Stimulated activated CD4-positive, alpha-beta T cell treated with anti-CD3 and anti-CD28 coated beads, Interleukin-4, amount 100 ng/mL, for 1 hour (primary cell): ENCODE data around the gene ATG4D.
"Not testable (repeated sequence)": the region's sequence is repeated elsewhere in the genome, so short reads cannot be mapped to it uniquely, and the experiment has no call there.

Experiments used
- DNase-seq: peaks from one replicate; pipeline ENCODE4 v3.0.0-alpha.2; 2020

The ATG4D gene

DNA sequence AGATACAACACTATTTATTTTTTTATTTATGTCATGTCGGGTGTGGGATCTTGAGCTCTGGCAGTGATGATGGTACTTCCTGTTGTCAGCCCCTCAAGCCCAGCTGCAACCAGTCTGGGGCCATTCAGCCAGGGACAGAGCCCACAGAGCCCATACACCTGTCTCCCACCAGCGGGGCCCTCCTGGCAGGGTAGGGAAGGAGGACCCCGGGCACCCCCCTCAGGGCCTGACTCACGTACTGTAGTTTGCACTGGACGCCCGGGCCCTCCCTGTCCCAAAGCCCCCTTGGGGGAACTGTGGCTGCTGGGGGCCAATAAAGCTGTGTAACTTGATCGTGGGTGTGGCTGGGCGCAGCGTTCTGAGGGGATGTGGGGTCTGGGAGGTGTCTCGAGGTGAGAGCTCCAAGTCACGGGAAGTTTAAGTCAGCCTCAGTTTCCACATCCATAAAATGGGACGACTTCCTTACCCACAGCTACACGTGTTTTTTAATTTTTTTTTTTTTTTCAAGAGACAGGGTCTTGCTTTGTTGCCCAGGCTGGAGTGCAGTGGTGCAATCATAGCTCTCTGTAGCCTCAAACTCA is 9.5 kb downstream of the ATG4D start:
- DNase-seq: no peak

DNA sequence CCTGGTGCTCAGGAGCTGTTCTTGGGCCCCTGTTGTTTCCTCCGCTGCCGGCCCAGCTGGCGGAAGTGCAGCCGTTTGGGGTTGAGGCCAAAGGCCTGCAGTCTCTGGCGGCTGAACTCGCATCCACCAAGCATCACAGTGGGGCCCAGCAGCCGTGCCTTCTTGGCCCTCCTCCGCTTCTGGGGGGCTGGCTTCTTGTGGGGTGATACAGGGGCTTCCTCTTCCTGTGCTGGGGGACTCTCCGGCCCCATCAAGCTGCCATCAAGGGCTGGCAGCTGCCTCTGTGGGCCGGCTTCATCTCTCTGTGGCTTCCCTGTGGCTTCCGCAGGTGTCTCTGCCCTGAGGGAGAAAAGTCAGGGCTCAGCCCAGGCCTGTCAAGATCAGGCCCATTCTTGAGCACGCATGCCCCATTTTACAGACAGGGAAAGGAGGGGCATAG is 10.3 kb downstream of the ATG4D start:
- peak; percentile 22 for DNase-seq

DNA sequence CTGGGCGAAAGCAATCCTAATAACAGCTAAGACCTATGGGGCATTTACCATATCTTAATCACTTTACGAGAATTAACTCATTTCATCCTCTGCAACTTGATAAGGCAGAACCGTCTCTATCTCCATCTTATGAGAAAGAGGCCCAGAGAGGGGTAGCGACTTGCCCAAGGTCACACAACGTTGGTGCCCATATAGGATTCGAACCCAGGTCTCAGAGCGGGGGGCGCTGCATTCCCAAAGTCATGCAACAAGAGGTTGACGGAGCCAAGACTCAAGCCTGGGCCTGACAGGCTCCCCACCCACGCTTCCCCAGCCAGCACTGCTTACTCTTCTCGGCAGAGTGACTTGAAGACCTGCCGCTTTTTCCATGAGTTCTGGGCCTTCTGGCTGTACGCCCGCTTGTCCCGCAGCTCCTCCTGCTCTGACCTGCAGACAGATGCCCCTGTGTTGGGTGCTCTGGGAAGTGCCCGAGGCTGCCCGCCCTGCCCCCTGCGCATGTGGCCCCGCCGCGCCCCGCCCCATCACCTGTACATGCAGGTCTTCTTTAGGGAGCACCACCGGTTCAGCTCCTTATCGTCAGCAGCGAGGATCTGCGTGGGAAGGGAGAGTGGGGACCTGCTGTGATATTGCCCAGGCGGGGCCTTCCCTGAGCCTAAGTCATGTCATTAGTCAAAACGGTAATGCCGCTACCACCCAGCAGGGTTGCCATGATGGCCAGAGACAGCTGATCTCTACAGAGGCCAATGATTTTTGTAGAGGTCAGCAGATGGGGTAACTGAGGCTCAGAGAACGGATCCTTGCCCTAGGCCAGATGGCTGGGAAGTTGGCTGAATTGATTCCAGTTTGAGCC is 11.3 kb downstream of the ATG4D start:
- peak; percentile 19 for DNase-seq

DNA sequence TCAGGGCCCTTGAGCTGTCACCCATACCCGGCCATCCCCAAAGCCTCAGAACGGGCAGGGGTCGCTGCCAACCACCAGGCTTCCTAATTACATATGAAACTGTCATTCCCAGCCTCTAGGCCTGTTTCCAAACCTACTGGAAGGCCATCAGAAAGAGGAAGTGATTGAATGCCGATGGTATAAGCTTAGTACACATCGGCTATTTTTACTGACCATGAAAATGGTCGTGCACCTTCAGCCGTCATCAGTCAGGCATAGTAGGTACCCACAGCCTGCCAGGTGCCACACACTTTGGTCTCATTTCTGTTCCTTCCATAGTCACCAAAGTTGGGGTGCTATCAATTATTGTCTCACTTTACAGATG is 11.9 kb downstream of the ATG4D start:
- no peak for DNase-seq

DNA sequence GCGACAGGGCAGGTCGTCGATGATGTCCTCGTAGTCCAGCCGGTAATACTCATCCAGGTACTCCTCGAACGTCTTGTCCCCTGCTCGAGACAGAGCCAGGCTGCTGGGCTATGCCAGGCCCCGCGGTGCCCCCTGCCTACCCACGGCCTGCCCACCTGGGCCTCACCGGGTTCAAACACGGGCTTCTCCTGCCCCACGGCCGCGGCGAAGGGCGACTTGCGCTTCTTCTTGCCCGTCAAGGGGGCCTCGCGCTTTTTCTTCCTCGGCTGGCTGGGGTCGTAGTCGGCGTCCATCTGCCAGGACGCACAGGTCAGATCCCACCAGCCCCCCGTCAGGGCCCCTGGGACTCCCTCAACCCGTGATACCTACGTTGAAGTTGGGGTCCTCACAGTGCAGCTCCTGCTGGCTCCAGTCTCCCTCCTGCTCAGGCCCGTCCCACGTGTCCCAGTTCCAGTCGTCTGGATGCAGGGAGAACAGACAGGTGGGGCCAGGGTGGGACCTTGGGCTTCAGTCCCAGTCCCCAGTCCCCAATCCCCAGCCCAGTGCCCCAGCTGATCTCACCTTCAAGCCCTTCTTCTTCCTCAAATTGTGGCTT is 14.0 kb downstream of the ATG4D start:
- no peak for DNase-seq

DNA sequence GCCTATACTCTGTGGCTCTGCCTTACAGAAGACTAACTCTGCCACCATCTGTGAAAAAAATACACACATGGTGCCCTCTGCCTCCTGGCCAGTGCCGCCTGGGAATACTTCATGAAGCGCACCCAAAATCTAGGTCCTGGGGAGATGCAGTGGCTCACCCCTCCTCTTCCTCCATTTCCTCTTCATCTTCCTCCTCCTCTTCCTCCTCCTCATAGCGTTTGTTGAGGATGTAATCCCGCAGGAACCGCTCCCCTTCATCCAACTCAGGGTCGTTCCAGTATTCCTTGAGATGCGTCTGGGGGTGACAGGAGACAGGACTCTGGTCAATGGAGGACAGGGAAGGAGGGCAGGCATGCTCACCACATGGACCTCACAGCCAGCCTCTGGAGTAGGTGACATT is 16.4 kb downstream of the ATG4D start:
- DNase-seq: no peak

DNA sequence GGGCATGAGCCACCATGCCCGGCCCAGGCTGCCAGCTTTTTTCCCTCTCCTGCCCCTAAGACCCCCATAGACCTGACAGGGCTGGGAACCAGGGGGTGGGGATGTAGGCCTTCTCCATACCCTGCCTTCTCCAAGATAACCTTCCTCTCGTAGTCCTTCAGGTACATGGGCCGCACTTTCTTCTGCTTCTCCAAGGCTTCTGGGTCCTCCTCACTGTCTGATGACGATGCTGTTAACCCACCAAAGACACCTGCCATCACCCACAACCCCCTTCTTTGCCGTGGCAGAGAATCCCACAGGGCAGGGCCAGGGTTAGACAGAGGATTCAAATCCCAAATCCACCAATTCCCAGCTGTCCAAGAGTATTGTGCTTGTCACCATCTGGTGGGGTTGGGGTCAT is 18.9 kb downstream of the ATG4D start:
- no peak for DNase-seq

DNA sequence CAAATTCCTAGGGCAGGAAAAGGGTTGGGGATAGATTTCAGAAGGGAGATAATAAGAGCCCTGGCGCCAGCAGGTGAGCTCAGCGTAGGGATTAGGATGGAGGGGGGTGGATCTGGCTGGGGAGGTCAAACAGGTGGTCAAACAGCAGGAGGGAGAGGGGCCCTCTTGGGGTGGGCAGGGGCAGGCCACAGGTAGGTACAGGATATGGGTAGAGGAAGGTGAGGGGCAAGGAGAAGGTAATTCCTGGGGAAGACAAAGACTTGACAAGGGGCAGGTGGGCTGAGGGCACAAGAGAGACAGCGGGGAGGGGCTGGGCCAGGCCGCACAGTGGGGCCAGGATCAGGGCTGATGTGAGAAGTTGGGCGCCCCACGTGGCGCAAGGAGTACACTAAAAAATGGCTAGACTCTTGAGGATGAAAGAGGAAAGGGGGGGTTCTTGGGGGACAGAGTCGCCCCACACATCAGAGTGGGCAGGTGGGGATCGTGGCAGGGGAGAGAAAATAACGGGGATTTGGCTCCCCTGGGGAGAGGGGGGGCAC is 21.4 kb downstream of the ATG4D start:
- DNase-seq: peak; percentile 65

DNA sequence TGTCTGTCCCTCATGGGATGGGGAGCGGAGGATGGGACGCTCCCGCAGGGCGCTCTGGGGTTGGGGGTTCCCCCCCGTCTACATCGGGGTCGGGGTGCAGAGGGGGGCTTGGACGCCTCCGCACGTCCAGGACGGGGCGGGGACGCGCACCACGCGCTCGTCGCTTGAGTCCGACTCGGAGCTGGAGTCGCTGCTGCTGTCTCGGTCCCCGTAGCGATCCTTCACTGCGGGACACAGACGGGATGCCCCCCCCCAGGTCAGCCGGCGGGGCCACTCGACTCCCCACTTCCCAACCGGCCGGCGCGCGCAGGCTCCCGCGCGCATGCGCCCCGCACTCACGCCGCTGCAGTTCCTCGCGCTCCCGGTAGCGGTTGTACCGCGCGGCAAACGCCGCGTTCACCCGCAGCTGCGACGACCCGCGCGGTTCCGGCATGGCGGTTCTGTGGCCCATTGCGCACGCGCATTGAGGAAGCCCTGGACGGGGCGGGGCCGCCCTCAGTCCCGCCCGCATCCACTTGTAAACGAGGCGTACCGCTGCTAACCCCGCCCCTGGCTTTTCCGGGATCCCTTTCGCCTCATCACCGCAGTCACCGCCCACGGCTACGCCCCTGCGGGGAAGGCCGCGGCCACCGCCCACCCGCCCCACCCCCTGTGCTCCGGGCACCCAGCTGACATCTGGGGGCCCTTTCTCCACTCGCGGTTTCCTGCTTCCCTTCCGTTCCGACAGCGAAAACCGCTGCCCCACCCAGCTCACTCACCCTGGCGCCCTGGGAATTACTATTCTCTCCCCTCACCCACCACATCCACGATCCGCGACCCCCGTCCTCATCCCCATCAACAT is 22.1 kb downstream of the ATG4D start, which contains the start of gene KRI1:
Gene KRI1 (minus strand): TSS at position 444 of the 841 bp plus-strand sequence. CDS start 11 bp downstream, at position 433.
- DNase-seq: peak; percentile 97

DNA sequence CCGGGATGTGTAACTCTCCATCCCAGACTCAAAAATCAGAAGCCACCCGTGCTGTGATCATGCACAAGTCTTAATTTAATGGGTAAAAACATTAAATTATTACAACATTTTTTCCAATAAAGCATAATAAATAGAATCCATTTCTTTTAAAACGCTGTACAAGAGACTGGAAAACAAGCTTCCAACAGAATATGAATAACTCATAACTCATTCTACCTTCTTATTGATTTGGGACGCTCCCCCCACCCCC is 22.6 kb downstream of the ATG4D start:
- no peak for DNase-seq

DNA sequence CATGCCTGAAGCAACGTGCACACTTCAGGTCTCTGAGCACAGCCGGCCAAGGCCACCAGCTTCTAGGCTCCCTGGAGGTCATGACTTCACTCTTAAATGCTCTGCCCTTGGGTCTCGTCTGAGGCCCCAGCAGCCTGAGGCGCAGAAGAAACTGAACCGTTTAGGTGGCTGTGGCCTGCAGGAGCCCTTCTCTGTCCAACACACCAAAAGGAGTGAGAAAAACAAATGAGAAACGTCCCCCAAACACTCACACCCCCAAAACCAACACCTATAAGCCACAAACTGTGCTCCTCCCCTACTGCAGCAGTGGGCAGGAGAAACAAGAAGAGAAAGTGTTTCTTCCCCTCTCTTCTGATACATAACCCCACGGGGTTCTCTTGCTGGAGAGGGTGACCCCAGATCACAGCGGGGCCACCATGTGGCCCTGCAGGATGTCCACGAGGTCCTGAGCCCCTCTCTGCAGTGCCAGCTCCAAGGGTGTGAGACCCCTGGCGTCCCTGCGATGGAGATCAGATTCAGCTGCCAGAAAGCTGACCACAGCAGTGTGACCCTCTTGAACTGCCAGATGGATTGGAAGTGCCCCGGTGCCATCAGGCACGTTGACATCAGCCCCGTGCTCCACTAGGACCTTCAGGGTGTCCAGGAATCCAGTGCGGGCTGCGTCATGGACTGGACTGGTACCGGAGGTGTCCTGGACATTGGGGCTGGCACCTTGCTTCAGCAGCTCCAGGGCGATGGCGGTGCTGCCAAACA is 23.1 kb downstream of the ATG4D start:
- DNase-seq: peak; percentile 34

DNA sequence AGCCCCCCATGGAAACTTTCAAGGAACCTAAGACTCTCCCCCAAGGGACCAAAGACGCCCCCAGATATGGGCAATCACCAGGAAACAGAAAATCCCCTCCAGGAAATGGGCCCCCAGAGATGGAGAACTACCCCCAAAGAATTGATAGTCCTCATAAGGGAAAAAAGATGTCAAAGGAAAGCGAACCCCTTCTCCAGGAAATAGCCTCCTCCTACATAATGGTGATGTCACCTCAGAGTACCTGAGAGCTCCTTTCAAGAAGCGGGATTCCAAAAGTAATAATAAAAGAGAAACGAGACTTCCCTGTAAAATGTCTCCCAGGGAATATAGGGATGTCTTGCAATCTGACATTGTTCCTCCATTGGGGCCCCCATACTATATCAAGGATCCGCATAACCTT is 24.0 kb downstream of the ATG4D start:
- DNase-seq: no peak

DNA sequence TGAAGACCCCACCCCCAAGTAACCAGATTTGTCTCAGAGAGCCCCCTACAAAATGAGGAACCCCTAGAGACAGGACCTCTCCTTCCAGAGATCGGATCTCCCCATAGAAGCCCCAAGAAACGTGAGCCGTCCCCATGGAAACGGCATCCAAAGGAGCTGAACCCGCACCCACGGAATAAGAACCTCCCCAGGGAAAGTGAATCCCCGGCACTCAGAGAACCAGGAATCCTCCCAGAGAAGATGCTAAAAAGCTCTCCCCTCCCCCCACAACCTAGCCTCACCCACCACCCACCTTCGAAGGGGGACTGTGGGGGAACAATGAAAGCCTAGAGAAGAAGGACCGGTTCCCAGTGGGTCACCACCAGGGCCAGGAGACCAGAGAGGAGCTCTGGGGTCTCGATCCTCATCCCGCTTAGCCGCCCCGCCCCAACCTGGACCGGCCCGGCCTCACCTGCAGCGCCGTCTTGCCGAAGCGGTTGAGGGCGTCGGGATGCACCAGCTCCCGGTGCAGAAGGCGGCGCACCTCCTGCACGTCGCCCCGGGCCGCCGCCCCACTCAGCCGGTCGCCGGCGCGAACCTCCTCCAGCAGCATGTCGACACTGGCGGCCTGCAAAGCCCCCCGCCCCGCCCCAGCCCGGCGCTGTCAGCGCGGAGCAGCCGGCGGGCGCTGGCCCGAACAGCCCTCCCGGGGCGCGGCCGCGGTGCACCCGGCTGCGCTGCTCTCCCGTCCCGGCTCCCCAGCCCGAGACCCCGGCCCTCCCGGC is 24.5 kb downstream of the ATG4D start:
- DNase-seq: peak; percentile 57

DNA sequence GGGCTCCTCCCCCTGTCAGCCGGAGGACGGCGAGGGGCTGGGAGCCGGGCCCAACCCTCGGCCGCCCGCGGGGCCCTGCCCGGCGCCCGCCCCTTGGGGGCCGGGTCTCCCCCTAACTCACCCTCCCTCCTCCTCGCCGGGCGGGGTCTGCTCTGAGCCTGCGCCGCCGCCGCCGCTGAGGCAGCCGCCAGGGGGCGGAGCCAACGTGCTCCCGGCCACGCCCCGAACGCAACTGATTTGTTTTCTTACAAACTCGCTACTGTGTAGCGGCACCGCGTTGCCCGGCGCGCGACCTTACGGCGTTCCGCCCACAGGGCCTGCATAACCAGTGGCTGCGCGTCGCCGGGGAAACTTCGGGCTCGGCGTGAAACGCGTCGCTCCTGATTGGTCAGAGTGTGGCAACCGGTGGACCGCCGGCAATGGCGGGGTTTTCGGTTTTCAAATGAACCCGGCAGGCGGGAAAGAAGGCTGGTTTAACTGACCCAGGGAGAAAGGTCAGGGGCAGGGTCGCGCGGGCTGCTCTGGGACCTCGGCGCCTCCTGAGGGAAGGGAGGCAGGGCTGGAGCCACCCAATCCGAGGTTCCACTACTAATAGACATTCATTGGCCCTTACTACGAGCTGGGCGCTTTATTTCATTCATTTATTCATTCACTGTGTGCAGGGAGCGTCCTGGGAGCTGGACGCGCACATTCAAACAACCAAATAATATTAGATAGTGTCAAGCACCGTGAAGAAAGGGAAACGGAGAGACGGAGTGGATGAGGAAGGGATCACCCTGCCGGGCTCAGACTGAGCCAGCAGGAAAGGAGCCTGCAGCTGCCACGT is 25.3 kb downstream of the ATG4D start, which contains the start of gene CDKN2D:
Gene CDKN2D (minus strand): TSS at position 154 of the 826 bp plus-strand sequence. CDS start 326 bp downstream, outside the sequence.
- peak; percentile 100 for DNase-seq

DNA sequence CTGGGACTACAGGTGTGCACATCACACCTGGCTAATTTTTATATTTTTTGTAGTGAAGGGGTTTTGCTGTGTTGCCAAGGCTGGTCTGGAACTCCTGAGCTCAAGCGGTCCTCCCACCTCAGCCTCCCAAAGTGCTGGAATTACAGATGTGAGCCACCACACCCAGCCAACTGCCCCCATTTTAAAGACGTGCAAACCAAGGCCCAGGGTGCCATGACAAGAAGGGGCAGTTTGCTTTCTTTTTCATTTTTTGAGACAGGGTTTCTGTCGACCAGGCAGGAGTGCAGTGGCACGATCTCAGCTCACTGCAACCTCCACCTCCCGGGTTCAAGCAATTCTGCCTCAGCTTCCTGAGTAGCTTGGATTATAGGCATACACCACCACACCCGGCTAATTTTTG is 30.1 kb downstream of the ATG4D start:
- DNase-seq: not testable (repeated sequence)

DNA sequence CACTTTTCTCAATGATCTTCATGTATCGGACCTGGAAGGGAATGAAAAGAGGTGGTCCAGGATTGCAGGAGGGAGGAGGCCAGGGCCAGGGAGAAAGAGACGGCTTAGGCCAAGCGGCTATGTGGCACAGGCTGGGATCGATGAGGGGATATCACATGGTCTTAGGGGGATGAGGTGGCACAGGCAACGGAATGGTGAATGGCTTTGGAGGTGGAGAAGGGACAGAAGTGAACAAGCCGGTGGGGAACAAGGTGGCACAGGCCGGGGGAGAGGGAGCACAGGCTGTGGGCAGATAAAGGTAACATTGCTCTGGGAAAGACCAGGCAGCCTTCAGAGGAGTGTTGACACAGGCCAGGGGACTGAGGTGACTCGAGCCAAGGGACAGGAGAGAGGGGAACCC is 30.8 kb downstream of the ATG4D start:
- DNase-seq: no peak

DNA sequence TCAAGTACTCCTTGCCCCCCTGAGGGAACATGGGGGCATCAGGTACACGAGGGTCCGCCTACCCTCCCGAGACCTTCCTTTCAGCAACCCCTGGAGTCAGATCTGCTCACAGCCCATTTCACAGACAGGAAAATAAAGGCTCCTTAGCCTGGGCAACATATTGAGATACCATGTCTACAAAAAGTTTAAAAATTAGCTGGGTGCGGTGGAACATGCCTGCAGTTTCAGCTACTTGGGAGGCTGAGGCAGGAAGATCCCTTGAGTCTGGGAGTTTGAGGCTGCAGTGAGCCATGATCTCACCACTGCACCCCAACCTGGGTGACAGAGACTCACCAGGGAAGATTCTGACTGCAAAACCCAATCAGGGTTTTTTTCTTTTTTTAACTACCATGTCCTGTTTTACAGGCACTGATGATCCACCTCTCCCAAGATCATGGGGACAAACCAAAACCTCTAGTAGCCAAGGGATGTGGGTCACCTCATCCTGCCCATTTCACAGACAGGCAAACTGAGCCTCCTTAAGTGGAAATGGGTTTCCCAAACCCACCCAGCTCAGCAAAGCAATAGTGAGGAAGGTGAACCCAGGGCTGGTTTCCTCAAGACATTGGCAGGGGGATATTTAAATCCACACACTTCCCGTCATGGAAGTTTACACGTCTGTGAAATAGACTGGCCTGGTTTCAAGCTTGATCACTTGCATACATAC is 31.5 kb downstream of the ATG4D start:
- no peak for DNase-seq

DNA sequence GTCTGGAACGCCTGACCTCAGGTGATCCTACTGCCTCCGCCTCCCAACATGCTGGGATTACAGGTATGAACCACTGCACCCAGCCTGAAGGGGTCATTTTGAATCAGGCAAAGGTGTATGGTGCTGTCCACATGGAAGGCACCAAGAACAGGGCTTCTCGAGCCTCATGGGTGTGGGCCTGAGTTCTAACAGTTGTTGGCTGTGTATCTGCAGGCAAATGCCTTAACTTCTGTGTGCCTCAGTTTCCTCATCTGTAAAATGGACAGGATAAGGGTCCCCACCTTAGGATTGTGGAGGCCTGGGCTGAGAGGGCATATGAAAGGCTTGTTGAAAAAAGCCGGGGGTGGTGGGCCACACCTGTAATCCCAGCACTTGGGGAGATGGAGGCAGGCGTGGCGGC is 34.2 kb downstream of the ATG4D start:
- no peak for DNase-seq

DNA sequence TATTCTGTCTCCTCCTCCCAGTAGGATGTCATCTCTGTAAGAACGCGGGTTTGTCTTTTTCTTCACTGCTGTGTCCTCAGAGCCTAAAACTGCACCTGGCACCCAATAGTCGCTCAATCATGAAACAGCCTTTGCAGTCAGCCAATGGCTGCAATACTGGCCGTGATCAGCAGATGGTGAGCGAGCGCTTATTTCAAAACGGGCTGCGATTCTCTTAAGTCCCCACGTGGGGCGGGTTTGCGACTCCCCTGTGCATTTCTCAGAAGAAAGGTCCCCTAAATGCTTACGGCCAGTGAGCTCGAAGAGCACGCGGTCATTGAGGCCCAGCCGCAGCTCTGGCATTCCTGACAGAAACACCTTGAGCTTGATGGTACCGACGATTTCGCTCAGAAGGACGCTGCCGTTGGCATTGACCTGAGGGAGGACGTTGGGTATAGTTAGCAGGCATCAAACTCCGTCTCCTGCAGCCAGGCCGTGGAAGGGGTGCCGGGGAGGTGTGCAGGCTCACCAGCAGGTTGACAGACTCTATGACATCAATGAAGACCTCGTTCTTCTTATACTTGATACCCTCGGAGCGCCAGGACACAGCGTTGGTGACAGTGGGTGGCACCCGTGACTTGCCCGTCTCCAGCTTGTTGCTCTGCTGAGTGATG is 37.4 kb downstream of the ATG4D start:
- peak; percentile 93 for DNase-seq
